ENCODE measurements around the gene MAPK1. TPM values are rescaled to one million over a fixed set of nuclear protein-coding genes. Genes with fewer than 3 reads are reported as not detected.
A peak's percentile ranks its signal among the peaks of the same experiment; 100 is the strongest.
"Not testable (repeated sequence)": the region's sequence is repeated elsewhere in the genome, so short reads cannot be mapped to it uniquely, and the experiment has no call there.

MAPK1 gene
- total RNA-seq, 2 donors from 2014 or later: 61.4 to 63.1 TPM

GRCh38 chr22:21815958-21816357, 51.5 kb downstream of the MAPK1 start:
- H3K9me3 ChIP-seq: no peaks in the 10 kb centered on the region
- no peak overlapping the region for H3K4me3 ChIP-seq
- H3K4me1 ChIP-seq (ENCODE audit: control insufficient read depth in 1 of 2, low read depth in 2 of 2): peaks cover 36 to 43% of the 10 kb centered on the region in 2 donors
- ATAC-seq (ENCODE audit: insufficient number of reproducible peaks, low FRiP score, low read depth) (no peak), DNase-seq (ENCODE audit: low spot score) (no peak)
- peak overlapping the region in 1 of 2 donors; percentile 67 for H3K27ac ChIP-seq
- no peaks in the 10 kb centered on the region for H3K36me3 ChIP-seq
- H3K27me3 ChIP-seq (replicated peaks; ENCODE audit: insufficient read depth): no peaks in the 10 kb centered on the region
- TF ChIP-seq, protein P1, sequence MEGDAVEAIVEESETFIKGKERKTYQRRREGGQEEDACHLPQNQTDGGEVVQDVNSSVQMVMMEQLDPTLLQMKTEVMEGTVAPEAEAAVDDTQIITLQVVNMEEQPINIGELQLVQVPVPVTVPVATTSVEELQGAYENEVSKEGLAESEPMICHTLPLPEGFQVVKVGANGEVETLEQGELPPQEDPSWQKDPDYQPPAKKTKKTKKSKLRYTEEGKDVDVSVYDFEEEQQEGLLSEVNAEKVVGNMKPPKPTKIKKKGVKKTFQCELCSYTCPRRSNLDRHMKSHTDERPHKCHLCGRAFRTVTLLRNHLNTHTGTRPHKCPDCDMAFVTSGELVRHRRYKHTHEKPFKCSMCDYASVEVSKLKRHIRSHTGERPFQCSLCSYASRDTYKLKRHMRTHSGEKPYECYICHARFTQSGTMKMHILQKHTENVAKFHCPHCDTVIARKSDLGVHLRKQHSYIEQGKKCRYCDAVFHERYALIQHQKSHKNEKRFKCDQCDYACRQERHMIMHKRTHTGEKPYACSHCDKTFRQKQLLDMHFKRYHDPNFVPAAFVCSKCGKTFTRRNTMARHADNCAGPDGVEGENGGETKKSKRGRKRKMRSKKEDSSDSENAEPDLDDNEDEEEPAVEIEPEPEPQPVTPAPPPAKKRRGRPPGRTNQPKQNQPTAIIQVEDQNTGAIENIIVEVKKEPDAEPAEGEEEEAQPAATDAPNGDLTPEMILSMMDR (IDR thresholded peaks at IDR 0.05): no peak

DNA sequence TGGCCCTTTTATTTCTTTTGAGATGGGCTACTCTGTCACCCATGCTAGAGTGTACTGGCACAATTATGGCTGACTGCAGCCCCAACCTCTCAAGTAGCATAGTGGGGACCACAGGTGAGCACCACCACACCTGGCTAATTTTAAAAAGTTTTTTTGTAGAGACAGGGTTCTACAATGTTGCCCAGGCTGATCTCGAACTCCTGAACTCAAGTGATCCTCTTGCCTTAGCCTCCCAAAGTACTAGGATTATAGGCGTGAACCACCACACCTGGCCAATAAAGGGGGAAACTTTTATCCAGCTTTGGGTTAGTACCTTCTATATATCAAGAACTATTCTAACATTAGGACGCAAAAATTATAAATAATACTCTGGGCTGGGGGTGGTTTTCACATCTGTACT, 52.1 kb downstream of the MAPK1 start:
- H3K36me3 ChIP-seq: no peaks in the 10 kb centered on the region
- no peak for DNase-seq (ENCODE audit: low spot score)
- H3K9me3 ChIP-seq: no peaks in the 10 kb centered on the region
- TF ChIP-seq, protein P1 (IDR thresholded peaks at IDR 0.05): no peak
- peaks cover 36 to 42% of the 10 kb centered on the region in 2 donors for H3K4me1 ChIP-seq (ENCODE audit: control insufficient read depth in 1 of 2, low read depth in 2 of 2)
- H3K27me3 ChIP-seq (replicated peaks; ENCODE audit: insufficient read depth): no peaks in the 10 kb centered on the region
- no peak overlapping the region for H3K4me3 ChIP-seq
- ATAC-seq (ENCODE audit: insufficient number of reproducible peaks, low FRiP score, low read depth): no peak
- no peak overlapping the region for H3K27ac ChIP-seq

DNA sequence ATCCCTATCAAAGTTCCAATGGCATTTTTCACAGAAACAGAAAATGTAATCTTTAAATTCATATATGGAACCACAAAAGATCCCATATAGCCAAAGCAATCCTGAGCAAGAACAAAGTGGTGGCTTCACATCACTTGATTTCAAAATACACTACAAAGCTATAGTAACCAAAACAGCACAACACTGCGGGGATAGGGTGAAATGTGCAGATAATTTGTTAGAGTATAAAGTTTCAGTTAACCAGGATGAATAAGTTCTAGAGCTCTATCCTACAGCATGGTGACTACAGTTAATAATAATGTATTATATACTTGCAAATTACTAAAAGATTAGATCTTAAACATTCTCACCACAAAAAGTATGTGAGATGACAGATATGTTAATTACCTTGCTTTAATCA, 55.5 kb downstream of the MAPK1 start:
- no peak for DNase-seq (ENCODE audit: low spot score)
- TF ChIP-seq, protein P1 (IDR thresholded peaks at IDR 0.05): no peak
- H3K9me3 ChIP-seq: no peaks in the 10 kb centered on the region
- ATAC-seq (ENCODE audit: insufficient number of reproducible peaks, low FRiP score, low read depth): no peak
- H3K36me3 ChIP-seq: no peaks in the 10 kb centered on the region
- no peak overlapping the region for H3K27ac ChIP-seq
- H3K4me3 ChIP-seq: no peak overlapping the region
- H3K27me3 ChIP-seq (replicated peaks; ENCODE audit: insufficient read depth): no peaks in the 10 kb centered on the region
- peaks cover 24 to 25% of the 10 kb centered on the region in 2 donors for H3K4me1 ChIP-seq (ENCODE audit: control insufficient read depth in 1 of 2, low read depth in 2 of 2)

- TF ChIP-seq, protein P1 (IDR thresholded peaks at IDR 0.05): no peak
- H3K4me3 ChIP-seq: no peak overlapping the region
- peaks cover 6 to 15% of the 10 kb centered on the region in 2 donors for H3K4me1 ChIP-seq (ENCODE audit: control insufficient read depth in 1 of 2, low read depth in 2 of 2)
- no peaks in the 10 kb centered on the region for H3K9me3 ChIP-seq
- H3K27me3 ChIP-seq (replicated peaks; ENCODE audit: insufficient read depth): no peaks in the 10 kb centered on the region
- DNase-seq (ENCODE audit: low spot score): no peak
- H3K36me3 ChIP-seq: peaks cover 10% of the 10 kb centered on the region
- no peak overlapping the region for H3K27ac ChIP-seq
- ATAC-seq (ENCODE audit: insufficient number of reproducible peaks, low FRiP score, low read depth): no peak
Measured at GRCh38 chr22:21807544-21808529, 59.6 kb downstream of the MAPK1 start.

DNA sequence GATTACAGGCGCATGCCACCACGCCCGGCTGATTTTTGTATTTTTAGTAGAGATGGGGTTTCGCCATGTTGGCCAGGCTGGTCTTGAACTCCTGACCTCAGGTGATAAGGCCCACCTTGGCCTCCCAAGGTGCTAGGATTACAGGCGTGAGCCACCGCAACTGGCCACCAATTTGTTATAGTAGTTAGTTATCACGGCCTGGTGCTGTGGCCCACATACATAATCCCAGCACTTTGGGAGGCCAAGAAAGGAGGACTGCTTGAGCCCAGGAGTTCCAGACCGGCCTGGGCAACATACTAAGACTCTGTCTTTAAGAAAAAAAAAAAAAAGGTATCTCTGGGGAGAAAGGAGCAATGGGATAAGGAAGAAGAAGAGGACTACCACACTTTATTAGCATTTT, 62.1 kb downstream of the MAPK1 start:
- H3K36me3 ChIP-seq: peaks cover 23% of the 10 kb centered on the region
- H3K4me1 ChIP-seq (ENCODE audit: control insufficient read depth in 1 of 2, low read depth in 2 of 2): peaks cover 6 to 15% of the 10 kb centered on the region in 2 donors
- H3K4me3 ChIP-seq; H3K27ac ChIP-seq; ATAC-seq (ENCODE audit: insufficient number of reproducible peaks, low FRiP score, low read depth); H3K9me3 ChIP-seq; DNase-seq (ENCODE audit: low spot score); H3K27me3 ChIP-seq (replicated peaks; ENCODE audit: insufficient read depth): not testable (repeated sequence)

All from thoracic aorta (tissue), 2 donors.